Measurements from ENCODE around the gene CLK4. TPM values are rescaled to one million over a fixed set of nuclear protein-coding genes. Genes with fewer than 3 reads are reported as not detected.

Gene CLK4
- total and polyA plus RNA-seq, 2 experiments from 2014 or later: 15.3 to 18.1 TPM

DNA sequence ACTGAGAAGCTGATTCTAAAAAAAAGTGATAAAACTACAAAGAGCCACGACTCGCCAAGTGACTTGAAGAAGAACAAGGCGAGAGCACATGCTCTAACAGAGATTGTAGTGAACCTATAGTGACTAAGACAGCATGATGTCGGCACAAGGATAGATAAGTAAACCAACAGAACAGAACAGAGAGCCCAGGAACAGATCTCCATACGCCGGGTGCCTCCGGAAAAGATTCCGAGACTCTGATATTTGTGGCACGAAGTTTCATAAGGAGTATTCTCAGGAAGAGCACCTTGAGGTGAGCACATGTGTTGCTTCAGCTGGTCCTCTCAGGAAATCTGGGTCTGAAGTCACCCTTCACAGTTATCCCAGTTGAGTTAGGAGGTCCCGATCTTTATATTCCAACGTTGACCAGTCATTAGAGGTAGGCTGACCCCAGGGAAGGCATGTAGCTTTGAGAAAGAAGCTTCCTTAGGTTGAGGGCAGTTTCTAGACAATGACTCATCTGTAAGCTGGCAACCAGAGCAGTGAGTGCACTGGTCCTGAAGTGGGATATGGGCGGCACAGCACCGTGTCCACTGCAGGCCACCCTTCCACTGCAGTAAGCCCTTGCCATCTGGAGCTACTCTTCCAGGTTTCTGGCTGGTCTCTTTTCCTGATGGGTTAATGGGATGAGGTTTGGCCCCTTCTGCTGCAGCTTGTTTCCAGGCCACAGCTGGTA, 13.6 kb upstream of the CLK4 start (continued):
- TF ChIP-seq, protein P1, sequence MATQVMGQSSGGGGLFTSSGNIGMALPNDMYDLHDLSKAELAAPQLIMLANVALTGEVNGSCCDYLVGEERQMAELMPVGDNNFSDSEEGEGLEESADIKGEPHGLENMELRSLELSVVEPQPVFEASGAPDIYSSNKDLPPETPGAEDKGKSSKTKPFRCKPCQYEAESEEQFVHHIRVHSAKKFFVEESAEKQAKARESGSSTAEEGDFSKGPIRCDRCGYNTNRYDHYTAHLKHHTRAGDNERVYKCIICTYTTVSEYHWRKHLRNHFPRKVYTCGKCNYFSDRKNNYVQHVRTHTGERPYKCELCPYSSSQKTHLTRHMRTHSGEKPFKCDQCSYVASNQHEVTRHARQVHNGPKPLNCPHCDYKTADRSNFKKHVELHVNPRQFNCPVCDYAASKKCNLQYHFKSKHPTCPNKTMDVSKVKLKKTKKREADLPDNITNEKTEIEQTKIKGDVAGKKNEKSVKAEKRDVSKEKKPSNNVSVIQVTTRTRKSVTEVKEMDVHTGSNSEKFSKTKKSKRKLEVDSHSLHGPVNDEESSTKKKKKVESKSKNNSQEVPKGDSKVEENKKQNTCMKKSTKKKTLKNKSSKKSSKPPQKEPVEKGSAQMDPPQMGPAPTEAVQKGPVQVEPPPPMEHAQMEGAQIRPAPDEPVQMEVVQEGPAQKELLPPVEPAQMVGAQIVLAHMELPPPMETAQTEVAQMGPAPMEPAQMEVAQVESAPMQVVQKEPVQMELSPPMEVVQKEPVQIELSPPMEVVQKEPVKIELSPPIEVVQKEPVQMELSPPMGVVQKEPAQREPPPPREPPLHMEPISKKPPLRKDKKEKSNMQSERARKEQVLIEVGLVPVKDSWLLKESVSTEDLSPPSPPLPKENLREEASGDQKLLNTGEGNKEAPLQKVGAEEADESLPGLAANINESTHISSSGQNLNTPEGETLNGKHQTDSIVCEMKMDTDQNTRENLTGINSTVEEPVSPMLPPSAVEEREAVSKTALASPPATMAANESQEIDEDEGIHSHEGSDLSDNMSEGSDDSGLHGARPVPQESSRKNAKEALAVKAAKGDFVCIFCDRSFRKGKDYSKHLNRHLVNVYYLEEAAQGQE (IDR thresholded peaks at IDR 0.05; ENCODE audit: unreplicated experiment): no peak
- no peak for TF ChIP-seq ZNF331 (CRISPR knock-in tag; IDR thresholded peaks at IDR 0.05; ENCODE audit: low read depth)
- TF ChIP-seq NANOG (IDR thresholded peaks at IDR 0.05; ENCODE audit: borderline replicate concordance): no peak
- no peak for TF ChIP-seq ZNF114 (CRISPR knock-in tag; IDR thresholded peaks at IDR 0.05)

GRCh38 chr5:178637356-178638074, 10.7 kb upstream of the CLK4 start:
- H3K27me3 ChIP-seq (ENCODE audit: insufficient read depth): no peaks in the 10 kb centered on the region
- Mint-ChIP-seq H3K9me3 (peaks cover 14% of the 10 kb centered on the region), H3K4me3 (no peak overlapping the region), H3K36me3 (ENCODE audit: low read depth) (no peaks in the 10 kb centered on the region), H3K27ac (no peak overlapping the region), H3K4me1 (no peaks in the 10 kb centered on the region), H3K27me3 (ENCODE audit: insufficient read depth, low read depth, poor library complexity) (no peaks in the 10 kb centered on the region)
- H3K9me2 ChIP-seq (ENCODE audit: insufficient read depth): no peaks in the 10 kb centered on the region
- H3K27ac ChIP-seq (ENCODE audit: low read depth): no peak overlapping the region
- TF ChIP-seq, protein P2, sequence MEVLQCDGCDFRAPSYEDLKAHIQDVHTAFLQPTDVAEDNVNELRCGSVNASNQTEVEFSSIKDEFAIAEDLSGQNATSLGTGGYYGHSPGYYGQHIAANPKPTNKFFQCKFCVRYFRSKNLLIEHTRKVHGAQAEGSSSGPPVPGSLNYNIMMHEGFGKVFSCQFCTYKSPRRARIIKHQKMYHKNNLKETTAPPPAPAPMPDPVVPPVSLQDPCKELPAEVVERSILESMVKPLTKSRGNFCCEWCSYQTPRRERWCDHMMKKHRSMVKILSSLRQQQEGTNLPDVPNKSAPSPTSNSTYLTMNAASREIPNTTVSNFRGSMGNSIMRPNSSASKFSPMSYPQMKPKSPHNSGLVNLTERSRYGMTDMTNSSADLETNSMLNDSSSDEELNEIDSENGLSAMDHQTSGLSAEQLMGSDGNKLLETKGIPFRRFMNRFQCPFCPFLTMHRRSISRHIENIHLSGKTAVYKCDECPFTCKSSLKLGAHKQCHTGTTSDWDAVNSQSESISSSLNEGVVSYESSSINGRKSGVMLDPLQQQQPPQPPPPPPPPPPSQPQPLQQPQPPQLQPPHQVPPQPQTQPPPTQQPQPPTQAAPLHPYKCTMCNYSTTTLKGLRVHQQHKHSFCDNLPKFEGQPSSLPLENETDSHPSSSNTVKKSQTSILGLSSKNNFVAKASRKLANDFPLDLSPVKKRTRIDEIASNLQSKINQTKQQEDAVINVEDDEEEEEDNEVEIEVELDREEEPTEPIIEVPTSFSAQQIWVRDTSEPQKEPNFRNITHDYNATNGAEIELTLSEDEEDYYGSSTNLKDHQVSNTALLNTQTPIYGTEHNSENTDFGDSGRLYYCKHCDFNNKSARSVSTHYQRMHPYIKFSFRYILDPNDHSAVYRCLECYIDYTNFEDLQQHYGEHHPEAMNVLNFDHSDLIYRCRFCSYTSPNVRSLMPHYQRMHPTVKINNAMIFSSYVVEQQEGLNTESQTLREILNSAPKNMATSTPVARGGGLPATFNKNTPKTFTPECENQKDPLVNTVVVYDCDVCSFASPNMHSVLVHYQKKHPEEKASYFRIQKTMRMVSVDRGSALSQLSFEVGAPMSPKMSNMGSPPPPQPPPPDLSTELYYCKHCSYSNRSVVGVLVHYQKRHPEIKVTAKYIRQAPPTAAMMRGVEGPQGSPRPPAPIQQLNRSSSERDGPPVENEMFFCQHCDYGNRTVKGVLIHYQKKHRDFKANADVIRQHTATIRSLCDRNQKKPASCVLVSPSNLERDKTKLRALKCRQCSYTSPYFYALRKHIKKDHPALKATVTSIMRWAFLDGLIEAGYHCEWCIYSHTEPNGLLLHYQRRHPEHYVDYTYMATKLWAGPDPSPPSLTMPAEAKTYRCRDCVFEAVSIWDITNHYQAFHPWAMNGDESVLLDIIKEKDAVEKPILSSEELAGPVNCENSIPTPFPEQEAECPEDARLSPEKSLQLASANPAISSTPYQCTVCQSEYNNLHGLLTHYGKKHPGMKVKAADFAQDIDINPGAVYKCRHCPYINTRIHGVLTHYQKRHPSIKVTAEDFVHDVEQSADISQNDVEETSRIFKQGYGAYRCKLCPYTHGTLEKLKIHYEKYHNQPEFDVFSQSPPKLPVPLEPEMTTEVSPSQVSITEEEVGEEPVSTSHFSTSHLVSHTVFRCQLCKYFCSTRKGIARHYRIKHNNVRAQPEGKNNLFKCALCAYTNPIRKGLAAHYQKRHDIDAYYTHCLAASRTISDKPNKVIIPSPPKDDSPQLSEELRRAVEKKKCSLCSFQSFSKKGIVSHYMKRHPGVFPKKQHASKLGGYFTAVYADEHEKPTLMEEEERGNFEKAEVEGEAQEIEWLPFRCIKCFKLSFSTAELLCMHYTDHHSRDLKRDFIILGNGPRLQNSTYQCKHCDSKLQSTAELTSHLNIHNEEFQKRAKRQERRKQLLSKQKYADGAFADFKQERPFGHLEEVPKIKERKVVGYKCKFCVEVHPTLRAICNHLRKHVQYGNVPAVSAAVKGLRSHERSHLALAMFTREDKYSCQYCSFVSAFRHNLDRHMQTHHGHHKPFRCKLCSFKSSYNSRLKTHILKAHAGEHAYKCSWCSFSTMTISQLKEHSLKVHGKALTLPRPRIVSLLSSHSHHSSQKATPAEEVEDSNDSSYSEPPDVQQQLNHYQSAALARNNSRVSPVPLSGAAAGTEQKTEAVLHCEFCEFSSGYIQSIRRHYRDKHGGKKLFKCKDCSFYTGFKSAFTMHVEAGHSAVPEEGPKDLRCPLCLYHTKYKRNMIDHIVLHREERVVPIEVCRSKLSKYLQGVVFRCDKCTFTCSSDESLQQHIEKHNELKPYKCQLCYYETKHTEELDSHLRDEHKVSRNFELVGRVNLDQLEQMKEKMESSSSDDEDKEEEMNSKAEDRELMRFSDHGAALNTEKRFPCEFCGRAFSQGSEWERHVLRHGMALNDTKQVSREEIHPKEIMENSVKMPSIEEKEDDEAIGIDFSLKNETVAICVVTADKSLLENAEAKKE (CRISPR knock-in tag; IDR thresholded peaks at IDR 0.05): no peak
- DNase-seq (ENCODE audit: low spot score) (no peak), ATAC-seq (no peak)
- no peak overlapping the region for H3K4me2 ChIP-seq
- peak overlapping the region; percentile 52; the same call in 1 of the 2 replicates for H2AFZ ChIP-seq
- no peaks in the 10 kb centered on the region for H3K4me1 ChIP-seq (ENCODE audit: insufficient read depth)
- no peaks in the 10 kb centered on the region for H3F3A ChIP-seq (replicated peaks; ENCODE audit: low read depth)
- no peaks in the 10 kb centered on the region for H4K20me1 ChIP-seq (replicated peaks; ENCODE audit: insufficient read depth)
- H3K36me3 ChIP-seq (ENCODE audit: insufficient read depth): no peaks in the 10 kb centered on the region
- no peak overlapping the region for H3K4me3 ChIP-seq
- no peaks in the 10 kb centered on the region for H3K79me2 ChIP-seq (replicated peaks; ENCODE audit: insufficient read depth)

Measured in GM23338 (cell line).